PC-3 (cell line): ENCODE data around the gene PNMA6E. TPM values are rescaled to one million over a fixed set of nuclear protein-coding genes. Genes with fewer than 3 reads are reported as not detected.

Source experiments
- ATAC-seq: fragments of 200-7000 bp; cut with Tn5 transposase; 2 replicates; pipeline ENCODE4 v1.9.1; 2020; ENCODE audit warnings: mild to moderate bottlenecking, moderate library complexity
- BruUV-seq: library from RNA; stranded (reverse); fragments of 400-500 nt; replicated peaks from 2 replicates; lab custom pipeline; 2021; lab: Mats Ljungman, UMichigan
- CTCF ChIA-PET: fragments of 300-600 bp; sonication (Branson Sonifier 250); formaldehyde crosslinking; loops from one replicate; lab custom pipeline; 2022; ENCODE audit warnings: antibody characterized with exemption; lab: Charles Lee
- POLR2A ChIA-PET: fragments of 300-600 bp; sonication (Branson Sonifier 250); formaldehyde crosslinking; loops from one replicate; lab custom pipeline; 2022; ENCODE audit warnings: antibody characterized with exemption; ENCODE audit not compliant: unreplicated experiment; lab: Charles Lee
- DNase-seq: peaks from one replicate; pipeline ENCODE4 v3.0.0-alpha.2; 2015
- H2AFZ ChIP-seq: fragments of 300-600 bp; sonication (generic); 2 replicates; pipeline ENCODE4 v1.6.0; 2016; ENCODE audit warnings: antibody characterized with exemption, low read length
- H3F3A ChIP-seq: fragments of 300-600 bp; sonication (generic); one replicate; pipeline ENCODE4 v1.6.0; 2017; ENCODE audit warnings: antibody characterized with exemption, low read length, control low read depth, mild to moderate bottlenecking; ENCODE audit not compliant: unreplicated experiment
- H3K27ac ChIP-seq: fragments of 300-600 bp; sonication (generic); 2 replicates; pipeline ENCODE4 v1.5.1; 2016; ENCODE audit warnings: mild to moderate bottlenecking, low read length
- H3K27me3 ChIP-seq: fragments of 300-600 bp; sonication (generic); 2 replicates; pipeline ENCODE4 v1.6.1; 2016; ENCODE audit warnings: low read length, mixed read lengths
- H3K36me3 ChIP-seq: fragments of 300-600 bp; sonication (generic); 2 replicates; pipeline ENCODE4 v1.6.1; 2016; ENCODE audit warnings: low read depth, mixed run types, low read length, mixed read lengths
- H3K4me1 ChIP-seq: fragments of 300-600 bp; sonication (generic); 2 replicates; pipeline ENCODE4 v1.5.1; 2016; ENCODE audit warnings: low read length; ENCODE audit not compliant: insufficient read depth
- H3K4me2 ChIP-seq: fragments of 300-600 bp; sonication (generic); 2 replicates; pipeline ENCODE4 v1.6.0; 2016; ENCODE audit warnings: low read length
- H3K4me3 ChIP-seq: fragments of 300-600 bp; sonication (generic); 2 replicates; pipeline ENCODE4 v1.5.1; 2016; ENCODE audit warnings: mild to moderate bottlenecking, low read length, mixed read lengths
- H3K79me2 ChIP-seq: fragments of 300-600 bp; sonication (generic); 2 replicates; pipeline ENCODE4 v1.6.1; 2017; ENCODE audit warnings: low read length, mixed read lengths
- H3K9ac ChIP-seq: fragments of 300-600 bp; sonication (generic); 2 replicates; pipeline ENCODE4 v1.6.0; 2016; ENCODE audit warnings: mild to moderate bottlenecking, low read length
- H3K9me2 ChIP-seq: fragments of 300-600 bp; sonication (generic); replicated peaks from 2 replicates; pipeline ENCODE4 v1.6.1; 2016; ENCODE audit warnings: mixed run types, low read length, mixed read lengths
- H3K9me3 ChIP-seq: fragments of 300-600 bp; sonication (generic); 2 replicates; pipeline ENCODE4 v1.6.1; 2016; ENCODE audit warnings: low read length, mixed read lengths
- H4K20me1 ChIP-seq: fragments of 300-600 bp; sonication (generic); 2 replicates; pipeline ENCODE4 v1.6.1; 2016; ENCODE audit warnings: low read length, mixed read lengths
- CTCF ChIP-seq: fragments of 300-600 bp; sonication (generic); conservative IDR thresholded peaks from 2 replicates; pipeline ENCODE4 v1.5.1; 2017; ENCODE audit warnings: antibody characterized with exemption, low read depth, mild to moderate bottlenecking, low read length
- EZH2 ChIP-seq: fragments of 300-600 bp; sonication (generic); IDR thresholded peaks from one replicate; pipeline ENCODE4 v1.6.1; 2017; ENCODE audit warnings: antibody characterized with exemption, mild to moderate bottlenecking, low read length; ENCODE audit not compliant: unreplicated experiment
- EZH2phosphoT487 ChIP-seq: fragments of 300-600 bp; sonication (generic); IDR thresholded peaks from 2 replicates; pipeline ENCODE4 v1.6.1; 2018; ENCODE audit warnings: mild to moderate bottlenecking, antibody characterized with exemption, low read length, borderline replicate concordance
- intact Hi-C: fragments of 100-400 bp; cut with micrococcal nuclease; formaldehyde crosslinking; loops from 2 replicates; pipeline ENCODE4 v1.9.0; 2023
- total RNA-seq: library from RNA; depleted of rRNA; stranded (reverse); fragments of >200 nt; gene quantifications from 2 replicates; pipeline ENCODE4 v1.2.3, GENCODE V29; 2014

PNMA6E gene
- total RNA-seq, 1 experiment from 2014 or later, result not detected

- H4K20me1 ChIP-seq, result no peaks in the 10 kb centered on the region
- H3K9ac ChIP-seq, result no peak overlapping the region
- no peaks in the 10 kb centered on the region for H3K36me3 ChIP-seq
- no peak for DNase-seq
- no peaks in the 10 kb centered on the region for H3K9me3 ChIP-seq
- no TSS peak for BruUV-seq
- POLR2A ChIA-PET, result no interaction called here
- no peaks in the 10 kb centered on the region for H3K79me2 ChIP-seq
- intact Hi-C loops, result no loop called here
- H3K4me2 ChIP-seq, result no peak overlapping the region
- no peak for TF ChIP-seq CTCF
- TF ChIP-seq EZH2, result no peak
- no peak for TF ChIP-seq EZH2phosphoT487
- H3K27ac ChIP-seq, result no peak overlapping the region
- no peaks in the 10 kb centered on the region for H3K9me2 ChIP-seq
- no peak for ATAC-seq
- H2AFZ ChIP-seq, result no peak overlapping the region
- H3K4me3 ChIP-seq, result no peak overlapping the region
- H3K4me1 ChIP-seq, result no peaks in the 10 kb centered on the region
- H3F3A ChIP-seq, result no peaks in the 10 kb centered on the region
- no peaks in the 10 kb centered on the region for H3K27me3 ChIP-seq
- CTCF ChIA-PET, result no interaction called here
Observed at GRCh38 chrX:153434801-153435200, 33.7 kb upstream of the PNMA6E start.

- CTCF ChIA-PET, result no interaction called here
- no peaks in the 10 kb centered on the region for H3K4me1 ChIP-seq
- no peaks in the 10 kb centered on the region for H4K20me1 ChIP-seq
- no peak overlapping the region for H3K9ac ChIP-seq
- TF ChIP-seq EZH2 (no peak), CTCF (no peak), EZH2phosphoT487 (no peak)
- H3K79me2 ChIP-seq, result no peaks in the 10 kb centered on the region
- no peaks in the 10 kb centered on the region for H3K9me2 ChIP-seq
- POLR2A ChIA-PET, result no interaction called here
- no peak overlapping the region for H3K4me2 ChIP-seq
- DNase-seq (no peak), ATAC-seq (no peak)
- no peak overlapping the region for H2AFZ ChIP-seq
- no peak overlapping the region for H3K27ac ChIP-seq
- intact Hi-C loops, result no loop called here
- BruUV-seq, result no TSS peak
- H3K27me3 ChIP-seq, result peaks cover 2% of the 10 kb centered on the region; the same call in 1 of the 2 replicates
- no peak overlapping the region for H3K4me3 ChIP-seq
- no peaks in the 10 kb centered on the region for H3F3A ChIP-seq
- H3K36me3 ChIP-seq, result no peaks in the 10 kb centered on the region
- no peaks in the 10 kb centered on the region for H3K9me3 ChIP-seq
Observed at GRCh38 chrX:153433781-153434285, 32.7 kb upstream of the PNMA6E start.

GRCh38 chrX:153433161-153433680, 32.1 kb upstream of the PNMA6E start:
- H3K27me3 ChIP-seq, result peaks cover 8% of the 10 kb centered on the region
- TF ChIP-seq EZH2, result no peak
- H2AFZ ChIP-seq, result no peak overlapping the region
- no peaks in the 10 kb centered on the region for H3K79me2 ChIP-seq
- no peaks in the 10 kb centered on the region for H3K9me3 ChIP-seq
- no peak overlapping the region for H3K4me3 ChIP-seq
- H3K9ac ChIP-seq, result no peak overlapping the region
- intact Hi-C loops, result no loop called here
- BruUV-seq, result no TSS peak
- POLR2A ChIA-PET, result no interaction called here
- H3K27ac ChIP-seq, result no peak overlapping the region
- no peaks in the 10 kb centered on the region for H4K20me1 ChIP-seq
- CTCF ChIA-PET, result no interaction called here
- no peak for DNase-seq
- no peaks in the 10 kb centered on the region for H3K4me1 ChIP-seq
- H3K4me2 ChIP-seq, result no peak overlapping the region
- no peaks in the 10 kb centered on the region for H3K9me2 ChIP-seq
- no peaks in the 10 kb centered on the region for H3K36me3 ChIP-seq
- no peak for ATAC-seq
- H3F3A ChIP-seq, result no peaks in the 10 kb centered on the region
